Osteocyte (in vitro differentiated cells): ENCODE results near the gene AFTPH. TPM values are rescaled to one million over a fixed set of nuclear protein-coding genes. Genes with fewer than 3 reads are reported as not detected.

Experiments
- DNase-seq: peaks from one replicate; pipeline ENCODE4 v3.0.0; 2021; ENCODE audit warnings: mixed read lengths; ENCODE audit not compliant: unreplicated experiment; ENCODE audit errors: extremely low spot score
- H3K27ac Mint-ChIP-seq: one replicate; pipeline ENCODE4 v1.8.0; 2021; ENCODE audit warnings: mild to moderate bottlenecking, mixed read lengths; ENCODE audit not compliant: unreplicated experiment
- H3K27me3 Mint-ChIP-seq: one replicate; pipeline ENCODE4 v1.8.0; 2021; ENCODE audit warnings: mixed read lengths; ENCODE audit not compliant: unreplicated experiment
- H3K36me3 Mint-ChIP-seq: one replicate; pipeline ENCODE4 v1.8.0; 2021; ENCODE audit warnings: mixed read lengths; ENCODE audit not compliant: unreplicated experiment
- H3K4me1 Mint-ChIP-seq: one replicate; pipeline ENCODE4 v1.8.0; 2021; ENCODE audit warnings: mixed read lengths; ENCODE audit not compliant: unreplicated experiment
- H3K4me3 Mint-ChIP-seq: one replicate; pipeline ENCODE4 v1.8.0; 2021; ENCODE audit warnings: mild to moderate bottlenecking, moderate library complexity, mixed read lengths; ENCODE audit not compliant: unreplicated experiment
- H3K9me3 Mint-ChIP-seq: one replicate; pipeline ENCODE4 v1.8.0; 2021; ENCODE audit warnings: mixed read lengths; ENCODE audit not compliant: unreplicated experiment
- CTCF ChIP-seq: fragments of 200-600 bp; sonication (generic); IDR thresholded peaks from 2 replicates; pipeline ENCODE4 v1.5.0; 2021; ENCODE audit warnings: antibody characterized with exemption, mild to moderate bottlenecking, moderate library complexity
- total RNA-seq: library from RNA; stranded (reverse); gene quantifications from 2 replicates; pipeline ENCODE4 v1.2.1, GENCODE V29; 2021

AFTPH gene
- total RNA-seq, 1 donor from 2014 or later, result 15.5 TPM

- no peak for TF ChIP-seq CTCF
- DNase-seq, result no peak
- Mint-ChIP-seq H3K4me1 (no peaks in the 10 kb centered on the region), H3K4me3 (no peak overlapping the region), H3K27ac (no peak overlapping the region), H3K9me3 (no peaks in the 10 kb centered on the region), H3K36me3 (no peaks in the 10 kb centered on the region), H3K27me3 (peaks cover 40% of the 10 kb centered on the region)
These were observed 19.1 kb upstream of the AFTPH start for GRCh38 chr2:64504774-64505720.

GRCh38 chr2:64506686-64507085, 17.4 kb upstream of the AFTPH start:
- TF ChIP-seq CTCF, result no peak
- H3K4me1 Mint-ChIP-seq, result no peaks in the 10 kb centered on the region
- H3K36me3 Mint-ChIP-seq, result no peaks in the 10 kb centered on the region
- no peak for DNase-seq
- H3K4me3 Mint-ChIP-seq, result no peak overlapping the region
- H3K27ac Mint-ChIP-seq, result no peak overlapping the region
- H3K9me3 Mint-ChIP-seq, result no peaks in the 10 kb centered on the region
- H3K27me3 Mint-ChIP-seq, result peaks cover 29% of the 10 kb centered on the region

GRCh38 chr2:64514008-64514407, 10.1 kb upstream of the AFTPH start:
- H3K27me3 Mint-ChIP-seq, result peaks cover 61% of the 10 kb centered on the region
- H3K4me1 Mint-ChIP-seq, result no peaks in the 10 kb centered on the region
- H3K27ac Mint-ChIP-seq, result no peak overlapping the region
- TF ChIP-seq CTCF, result no peak
- H3K36me3 Mint-ChIP-seq, result no peaks in the 10 kb centered on the region
- H3K9me3 Mint-ChIP-seq, result no peaks in the 10 kb centered on the region
- H3K4me3 Mint-ChIP-seq, result no peak overlapping the region
- no peak for DNase-seq

GRCh38 chr2:64515086-64515485, 9.0 kb upstream of the AFTPH start:
- H3K27ac Mint-ChIP-seq, result no peak overlapping the region

More at GRCh38 chr2:64515086-64515485, 9.0 kb upstream of the AFTPH start:
- H3K4me1 Mint-ChIP-seq, result no peaks in the 10 kb centered on the region
- TF ChIP-seq CTCF, result no peak
- no peaks in the 10 kb centered on the region for H3K36me3 Mint-ChIP-seq
- H3K27me3 Mint-ChIP-seq, result peaks cover 58% of the 10 kb centered on the region
- H3K4me3 Mint-ChIP-seq, result no peak overlapping the region
- DNase-seq, result no peak
- no peaks in the 10 kb centered on the region for H3K9me3 Mint-ChIP-seq
